ENCODE measurements around the gene GNG14. TPM values are rescaled to one million over a fixed set of nuclear protein-coding genes. Genes with fewer than 3 reads are reported as not detected.
A peak's percentile ranks its signal among the peaks of the same experiment; 100 is the strongest.

The GNG14 gene
- total RNA-seq, 1 experiment from 2014 or later: not detected

GRCh38 chr19:12685831-12686230, 2.0 kb upstream of the GNG14 start:
- no TSS peak for BruUV-seq (replicated peaks)
- H3K9me3 Mint-ChIP-seq (ENCODE audit: low read depth, unreplicated experiment): no peaks in the 10 kb centered on the region
- no peaks in the 10 kb centered on the region for H3K27me3 Mint-ChIP-seq (ENCODE audit: unreplicated experiment)
- no peak overlapping the region for H3K27ac Mint-ChIP-seq (ENCODE audit: unreplicated experiment)
- TF ChIP-seq CTCF (IDR thresholded peaks at IDR 0.05; ENCODE audit: unreplicated experiment): no peak
- no peak overlapping the region for H3K4me3 Mint-ChIP-seq (ENCODE audit: low read depth, unreplicated experiment)
- peaks cover 36% of the 10 kb centered on the region for H3K36me3 Mint-ChIP-seq (ENCODE audit: insufficient read depth, unreplicated experiment)
- H3K4me1 Mint-ChIP-seq (ENCODE audit: low read depth, unreplicated experiment): peaks cover 5% of the 10 kb centered on the region
- CTCF ChIA-PET: no interaction called here
- no peak for DNase-seq
- intact Hi-C loops (cut with micrococcal nuclease; ENCODE audit: unreplicated experiment): no loop called here

GRCh38 chr19:12689012-12689411, 1.2 kb downstream of the GNG14 start:
- H3K36me3 Mint-ChIP-seq (ENCODE audit: insufficient read depth, unreplicated experiment): peaks cover 14% of the 10 kb centered on the region
- intact Hi-C loops (cut with micrococcal nuclease; ENCODE audit: unreplicated experiment): no loop called here
- CTCF ChIA-PET: no interaction called here
- H3K4me1 Mint-ChIP-seq (ENCODE audit: low read depth, unreplicated experiment): no peaks in the 10 kb centered on the region
- no peak overlapping the region for H3K27ac Mint-ChIP-seq (ENCODE audit: unreplicated experiment)
- BruUV-seq (replicated peaks): no TSS peak
- no peak for TF ChIP-seq CTCF (IDR thresholded peaks at IDR 0.05; ENCODE audit: unreplicated experiment)
- H3K27me3 Mint-ChIP-seq (ENCODE audit: unreplicated experiment): no peaks in the 10 kb centered on the region
- H3K9me3 Mint-ChIP-seq (ENCODE audit: low read depth, unreplicated experiment): no peaks in the 10 kb centered on the region
- H3K4me3 Mint-ChIP-seq (ENCODE audit: low read depth, unreplicated experiment): no peak overlapping the region
- no peak for DNase-seq

- Mint-ChIP-seq H3K4me1 (ENCODE audit: low read depth, unreplicated experiment) (no peaks in the 10 kb centered on the region), H3K4me3 (ENCODE audit: low read depth, unreplicated experiment) (no peak overlapping the region), H3K9me3 (ENCODE audit: low read depth, unreplicated experiment) (no peaks in the 10 kb centered on the region), H3K36me3 (ENCODE audit: insufficient read depth, unreplicated experiment) (peaks cover 17% of the 10 kb centered on the region), H3K27me3 (ENCODE audit: unreplicated experiment) (no peaks in the 10 kb centered on the region), H3K27ac (ENCODE audit: unreplicated experiment) (no peak overlapping the region)
- intact Hi-C loops (cut with micrococcal nuclease; ENCODE audit: unreplicated experiment): no loop called here
- CTCF ChIA-PET: no interaction called here
- no TSS peak for BruUV-seq (replicated peaks)
- TF ChIP-seq CTCF (IDR thresholded peaks at IDR 0.05; ENCODE audit: unreplicated experiment): no peak
- no peak for DNase-seq
Measured at GRCh38 chr19:12689581-12690216, 1.9 kb downstream of the GNG14 start.

- H3K4me3 Mint-ChIP-seq (ENCODE audit: low read depth, unreplicated experiment): no peak overlapping the region
Measured at GRCh38 chr19:12692960-12693359, 5.2 kb downstream of the GNG14 start.

More at GRCh38 chr19:12692960-12693359, 5.2 kb downstream of the GNG14 start:
- Mint-ChIP-seq H3K9me3 (ENCODE audit: low read depth, unreplicated experiment) (no peaks in the 10 kb centered on the region), H3K36me3 (ENCODE audit: insufficient read depth, unreplicated experiment) (peaks cover 30% of the 10 kb centered on the region), H3K27me3 (ENCODE audit: unreplicated experiment) (no peaks in the 10 kb centered on the region), H3K27ac (ENCODE audit: unreplicated experiment) (no peak overlapping the region), H3K4me1 (ENCODE audit: low read depth, unreplicated experiment) (no peaks in the 10 kb centered on the region)
- BruUV-seq (replicated peaks): TSS peak; percentile 3
- intact Hi-C loops (cut with micrococcal nuclease; ENCODE audit: unreplicated experiment): no loop called here
- CTCF ChIA-PET: no interaction called here
- no peak for DNase-seq
- no peak for TF ChIP-seq CTCF (IDR thresholded peaks at IDR 0.05; ENCODE audit: unreplicated experiment)
